Measurements from ENCODE around the gene GLUD1.

DNA sequence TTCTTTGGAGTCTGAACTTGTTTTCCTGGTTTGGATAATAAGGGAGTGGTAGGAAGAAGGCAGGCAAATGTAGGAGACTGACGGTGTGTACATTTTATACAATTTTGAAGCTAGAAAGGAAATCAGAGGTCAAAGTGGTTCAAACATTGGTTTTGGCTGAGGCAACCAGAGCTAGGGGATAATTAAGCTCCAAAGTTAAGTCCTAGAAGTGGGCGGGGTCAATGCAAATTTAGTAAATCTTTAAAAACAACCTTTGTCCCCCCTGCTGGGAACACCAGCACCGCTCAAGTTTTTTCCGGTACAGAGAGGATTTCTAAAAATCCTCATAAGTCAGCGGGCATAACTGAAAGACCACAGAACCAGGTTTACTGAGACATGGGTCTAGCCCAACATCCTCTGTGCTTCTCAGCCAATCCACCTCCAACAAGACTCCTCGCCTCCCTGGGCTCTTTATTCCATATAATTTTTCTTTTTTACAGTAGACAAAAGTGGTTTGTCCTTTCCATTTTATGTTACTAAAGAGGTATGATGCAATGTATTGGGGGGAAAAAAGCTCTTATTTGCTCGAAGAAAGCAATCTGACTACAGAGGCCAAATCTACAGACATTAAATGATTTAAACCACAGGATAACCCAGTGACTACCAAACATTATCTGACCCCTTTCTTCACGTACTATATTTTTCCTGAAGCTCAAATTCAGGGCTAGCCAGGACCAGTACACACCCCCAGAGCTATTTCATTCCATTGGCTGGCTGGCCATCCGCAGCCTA is 1.6 kb downstream of the GLUD1 start:
- TF ChIP-seq, protein P1, sequence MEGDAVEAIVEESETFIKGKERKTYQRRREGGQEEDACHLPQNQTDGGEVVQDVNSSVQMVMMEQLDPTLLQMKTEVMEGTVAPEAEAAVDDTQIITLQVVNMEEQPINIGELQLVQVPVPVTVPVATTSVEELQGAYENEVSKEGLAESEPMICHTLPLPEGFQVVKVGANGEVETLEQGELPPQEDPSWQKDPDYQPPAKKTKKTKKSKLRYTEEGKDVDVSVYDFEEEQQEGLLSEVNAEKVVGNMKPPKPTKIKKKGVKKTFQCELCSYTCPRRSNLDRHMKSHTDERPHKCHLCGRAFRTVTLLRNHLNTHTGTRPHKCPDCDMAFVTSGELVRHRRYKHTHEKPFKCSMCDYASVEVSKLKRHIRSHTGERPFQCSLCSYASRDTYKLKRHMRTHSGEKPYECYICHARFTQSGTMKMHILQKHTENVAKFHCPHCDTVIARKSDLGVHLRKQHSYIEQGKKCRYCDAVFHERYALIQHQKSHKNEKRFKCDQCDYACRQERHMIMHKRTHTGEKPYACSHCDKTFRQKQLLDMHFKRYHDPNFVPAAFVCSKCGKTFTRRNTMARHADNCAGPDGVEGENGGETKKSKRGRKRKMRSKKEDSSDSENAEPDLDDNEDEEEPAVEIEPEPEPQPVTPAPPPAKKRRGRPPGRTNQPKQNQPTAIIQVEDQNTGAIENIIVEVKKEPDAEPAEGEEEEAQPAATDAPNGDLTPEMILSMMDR (conservative IDR thresholded peaks at IDR 0.05; ENCODE audit: low read length), result no peak
- TF ChIP-seq EZH2phosphoT487 (IDR thresholded peaks at IDR 0.05; ENCODE audit: borderline replicate concordance, low read depth, low read length), result no peak
